ENCODE measurements around the gene CEL.
"Not testable (repeated sequence)": the region's sequence is repeated elsewhere in the genome, so short reads cannot be mapped to it uniquely, and the experiment has no call there.

Gene CEL

GRCh38 chr9:133061764-133062145 is at the start of gene CEL:
CEL (plus strand) TSS chr9:133061981; CDS start chr9:133062003, 22 bp downstream.
- DNase-seq, result peak in 1 of 10 donors; percentile 65
- intact Hi-C loops (cut with DNase I), result not testable (repeated sequence)

DNA sequence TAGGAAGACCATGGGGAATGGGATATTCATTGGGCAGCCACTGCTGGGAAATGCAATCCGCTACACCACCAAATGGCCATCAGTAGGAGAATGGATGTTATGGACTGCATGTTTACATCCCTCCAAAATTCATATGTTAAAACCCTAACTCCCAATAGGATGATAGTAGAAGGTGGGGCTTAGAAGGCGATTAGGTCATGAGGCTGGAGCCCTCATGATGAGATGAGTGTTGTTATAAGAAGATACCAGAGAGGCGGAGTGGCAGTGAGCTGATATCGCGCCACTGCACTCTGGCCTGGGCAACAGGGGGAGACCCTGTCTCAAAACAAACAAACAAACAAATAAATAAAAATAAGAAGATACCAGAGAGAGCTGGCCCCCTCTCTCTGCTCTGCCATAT is 47.1 kb upstream of the CEL start:
- DNase-seq, result peak in 1 of 10 donors; percentile 5
- intact Hi-C loops (cut with DNase I), result no loop called here

DNA sequence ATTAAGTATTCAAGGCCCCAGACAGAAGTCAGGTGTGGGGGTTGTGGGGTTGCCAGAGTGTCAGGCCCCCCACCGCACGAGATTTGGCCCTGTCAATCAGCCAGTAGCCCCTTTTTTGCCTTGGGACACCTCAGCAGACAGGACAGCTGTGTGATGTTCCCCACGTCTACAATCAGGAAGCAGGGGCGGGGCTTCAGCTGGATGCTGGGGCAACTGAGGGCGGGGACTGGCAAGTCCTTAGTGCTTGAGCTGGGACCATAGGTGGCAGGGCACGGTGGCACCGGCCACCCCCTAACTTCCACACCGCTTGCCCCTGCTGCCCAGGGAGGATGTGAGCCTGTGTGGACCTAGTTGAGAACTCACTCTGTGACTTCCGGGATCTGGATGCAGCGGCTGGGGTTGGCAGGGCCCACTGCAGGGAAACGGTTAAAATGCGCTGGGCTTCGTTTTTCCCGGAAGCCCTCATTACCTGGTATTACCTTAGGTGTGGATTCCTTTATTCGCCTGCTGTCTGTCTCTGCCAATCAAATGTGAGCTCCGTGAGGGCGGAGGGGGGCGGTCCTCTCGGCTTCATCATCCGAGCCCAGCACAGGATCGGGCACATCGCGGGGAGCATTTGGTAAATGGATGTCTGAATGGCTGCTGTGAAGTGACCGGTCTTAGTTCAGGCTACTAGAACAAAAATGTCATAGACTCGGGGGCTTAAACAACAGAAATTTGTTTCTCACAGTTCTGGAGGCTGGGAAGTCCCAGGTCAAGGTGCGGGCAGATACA is 38.5 kb upstream of the CEL start:
- DNase-seq, result peak in 1 of 10 donors; percentile 77
- intact Hi-C loops (cut with DNase I), result no loop called here

DNA sequence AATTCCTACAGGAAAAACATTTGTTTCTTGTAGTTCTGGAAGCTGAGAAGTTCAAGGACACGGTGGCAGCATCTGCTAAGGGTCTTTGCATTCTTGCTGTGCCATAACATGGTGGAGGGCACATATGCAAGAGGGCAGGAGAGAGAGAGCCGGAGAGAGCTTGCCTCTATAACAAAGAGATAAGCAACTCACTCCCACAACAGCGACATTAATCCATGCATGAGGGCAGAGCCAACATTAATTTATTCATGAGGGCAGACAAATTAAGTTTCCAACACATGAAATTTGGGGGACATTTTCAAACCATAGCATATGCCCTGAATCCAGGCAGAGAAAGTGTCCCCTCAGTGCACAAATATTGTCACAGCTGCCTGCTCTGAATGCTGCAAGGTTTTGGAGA is 35.4 kb upstream of the CEL start:
- DNase-seq, result no peak
- intact Hi-C loops (cut with DNase I), result no loop called here

- intact Hi-C loops (cut with DNase I), result no loop called here
- DNase-seq, result peak in 1 of 10 donors; percentile 9
Observed at GRCh38 chr9:133027134-133027533, 34.6 kb upstream of the CEL start.

DNA sequence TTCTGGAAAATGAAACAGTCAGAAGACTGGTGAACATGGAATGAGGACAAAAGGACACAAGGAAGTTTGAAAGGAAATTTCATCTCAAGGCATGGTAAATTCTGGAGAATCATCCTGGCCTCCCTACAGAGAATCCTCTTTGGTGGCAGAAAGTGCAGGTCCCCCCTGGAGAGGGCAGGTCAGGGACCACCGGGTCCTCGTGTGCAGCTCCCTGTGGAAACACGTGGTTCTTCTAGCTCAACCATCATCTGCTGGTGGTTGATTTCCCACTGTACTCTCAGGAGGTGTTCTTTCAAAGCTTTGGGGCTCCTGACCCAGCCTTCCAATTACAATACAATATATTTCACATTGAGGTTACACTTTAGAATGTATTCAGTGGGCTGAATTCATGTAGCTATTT is 33.6 kb upstream of the CEL start:
- peak in 1 of 10 donors; percentile 2 for DNase-seq
- intact Hi-C loops (cut with DNase I), result no loop called here

DNA sequence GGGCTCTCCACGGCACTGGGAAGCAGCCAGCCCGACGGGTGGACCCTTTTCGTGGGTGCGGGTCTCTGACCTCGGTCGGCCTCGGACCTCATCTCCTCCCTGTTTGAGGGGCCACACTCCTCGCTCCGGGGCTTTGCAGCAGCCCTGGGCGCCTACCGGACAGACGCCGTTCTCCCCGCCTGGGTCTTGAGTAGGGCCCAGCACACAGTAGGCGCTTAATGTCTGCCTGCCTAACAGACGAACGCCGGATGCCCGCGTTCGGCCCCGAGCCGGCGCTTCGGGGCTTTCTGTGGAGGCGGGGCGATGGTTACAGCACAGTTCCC is 31.8 kb upstream of the CEL start:
- DNase-seq, result peak in 1 of 10 donors; percentile 72
- intact Hi-C loops (cut with DNase I), result loop anchor here (5.0 kb wide), 2 partner anchors 117 to 307 kb away; partner anchors contain the start of gene SURF6

DNA sequence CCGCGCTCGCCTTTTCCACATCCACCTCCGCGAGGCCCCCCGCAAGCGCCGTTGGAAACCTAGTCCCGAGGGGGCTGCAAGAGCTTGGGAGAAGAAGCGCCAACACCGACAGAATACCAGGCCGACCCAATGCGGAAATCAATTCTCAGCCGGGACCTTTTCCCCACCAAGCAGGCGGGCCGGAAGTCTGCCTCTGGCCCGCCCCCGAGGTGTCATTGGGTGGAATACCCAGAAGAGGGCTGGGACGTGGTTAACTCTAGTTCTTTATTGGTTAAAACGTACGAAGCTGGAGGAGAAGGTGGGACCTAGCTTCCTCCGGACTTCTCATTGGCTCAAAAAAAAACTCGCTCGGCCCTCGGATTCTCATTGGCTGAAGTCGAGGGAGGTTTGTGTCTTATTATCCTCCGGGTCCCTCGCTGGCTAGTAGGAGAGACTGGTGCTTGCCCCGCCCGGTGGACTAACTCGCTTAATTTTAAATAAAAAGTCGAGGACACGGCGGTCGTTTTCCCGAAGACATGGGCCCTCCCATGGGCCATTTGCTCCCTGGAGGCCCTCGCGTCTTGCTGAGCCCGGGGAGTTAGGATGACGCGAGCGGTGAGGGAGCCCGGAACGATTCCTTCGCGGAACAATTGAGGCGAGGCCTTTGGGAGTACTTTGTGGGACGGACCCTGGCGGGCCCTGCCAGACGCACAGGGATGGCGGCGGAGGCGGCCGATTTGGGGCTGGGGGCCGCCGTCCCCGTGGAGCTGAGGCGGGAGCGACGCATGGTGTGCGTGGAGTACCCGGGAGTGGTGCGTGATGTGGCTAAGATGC is 31.3 kb upstream of the CEL start, which contains the start of gene GTF3C5:
Gene GTF3C5 (plus strand): TSS at position 681 of the 813 bp plus-strand sequence. CDS start 15 bp downstream, at position 696.
- peak; percentile 89 to 99 (median 93) for DNase-seq
- intact Hi-C loops (cut with DNase I), result loop anchor here (5.0 kb wide), 2 partner anchors 117 to 307 kb away; partner anchors contain the start of gene SURF6

GRCh38 chr9:133031130-133031422 is 30.7 kb upstream of the CEL start:
- no peak for DNase-seq
- intact Hi-C loops (cut with DNase I), result loop anchor here (5.0 kb wide), 2 partner anchors 116 to 306 kb away; partner anchors contain the start of gene SURF6

DNA sequence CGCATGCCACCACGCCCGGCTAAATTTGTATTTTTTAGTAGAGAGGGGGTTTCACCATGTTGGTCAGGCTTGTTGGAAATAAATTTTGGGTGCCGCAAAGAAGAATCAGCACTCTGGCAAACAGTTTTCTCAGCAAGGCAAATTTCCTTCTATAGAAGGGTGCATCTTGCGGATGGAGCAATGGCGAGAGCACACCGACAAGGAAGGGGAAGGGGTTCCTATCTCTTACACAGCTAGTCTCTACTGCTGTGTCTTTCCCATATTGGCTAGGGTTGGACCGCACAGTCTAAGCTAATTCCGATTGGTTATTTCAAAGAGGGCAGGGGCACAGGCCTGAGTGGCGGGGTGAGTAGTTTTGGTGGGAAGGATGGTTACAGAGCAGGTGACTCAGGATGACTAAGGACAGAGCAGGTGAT is 30.3 kb upstream of the CEL start:
- DNase-seq, result peak in 1 of 10 donors; percentile 8
- intact Hi-C loops (cut with DNase I), result loop anchor here (5.0 kb wide), 2 partner anchors 116 to 306 kb away; partner anchors contain the start of gene SURF6

DNA sequence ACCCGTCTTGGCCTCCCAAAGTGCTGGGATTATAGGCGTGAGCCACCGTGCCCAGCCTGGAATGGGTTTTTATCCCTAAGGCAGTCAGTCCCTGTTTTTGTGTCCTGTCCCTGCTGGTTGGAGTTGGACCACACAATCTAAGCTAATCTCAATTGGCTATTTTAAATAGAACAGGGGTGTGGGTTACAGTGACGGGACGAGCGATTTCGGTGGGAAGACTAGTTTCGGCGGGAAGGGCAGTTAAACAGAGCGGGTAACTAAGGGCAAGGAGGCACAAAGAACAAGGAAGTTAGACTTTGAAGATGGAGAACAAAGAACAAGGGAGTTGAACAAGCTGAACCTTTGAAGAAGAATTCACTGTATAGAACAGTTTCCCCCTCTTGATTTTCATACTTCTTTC is 29.6 kb upstream of the CEL start:
- intact Hi-C loops (cut with DNase I), result loop anchor here (5.0 kb wide), 2 partner anchors 115 to 305 kb away; partner anchors contain the start of gene SURF6

GRCh38 chr9:133035669-133036068 is 26.1 kb upstream of the CEL start:
- no peak for DNase-seq
- intact Hi-C loops (cut with DNase I), result no loop called here

More for the DNA sequence above, 29.6 kb upstream of the CEL start:
- DNase-seq, result peak in 1 of 10 donors; percentile 19

- intact Hi-C loops (cut with DNase I), result no loop called here
- peak in 1 of 10 donors; percentile 42 for DNase-seq
Observed at GRCh38 chr9:133037775-133038515, 23.8 kb upstream of the CEL start.

DNA sequence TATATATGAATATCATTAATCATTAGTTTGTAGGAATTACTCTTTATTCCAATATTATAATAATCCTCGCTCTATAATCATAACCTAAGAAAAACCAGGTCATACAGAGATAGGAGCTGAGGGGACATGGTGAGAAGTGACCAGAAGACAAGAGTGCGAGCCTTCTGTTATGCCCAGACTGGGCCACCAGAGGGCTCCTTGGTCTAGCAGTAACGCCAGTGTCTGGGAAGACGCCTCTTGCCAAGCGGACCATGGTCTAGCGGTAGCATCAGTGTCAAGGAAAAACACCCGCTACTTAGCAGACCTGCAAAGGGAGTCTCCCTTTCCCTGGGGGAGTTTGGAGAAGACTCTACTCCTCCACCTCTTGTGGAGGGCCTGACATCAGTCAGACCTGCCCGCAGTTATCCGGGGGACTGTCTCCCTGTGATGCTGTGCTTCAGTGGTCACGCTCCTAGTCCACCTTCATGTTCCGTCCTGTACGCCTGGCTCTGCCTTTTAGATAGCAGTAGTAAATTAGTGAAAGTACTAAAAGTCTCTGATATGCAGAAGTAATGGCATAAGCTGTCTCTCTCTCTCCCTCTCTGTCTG is 20.8 kb upstream of the CEL start:
- intact Hi-C loops (cut with DNase I), result not testable (repeated sequence)
- peak; percentile 49 to 96 (median 80) for DNase-seq

DNA sequence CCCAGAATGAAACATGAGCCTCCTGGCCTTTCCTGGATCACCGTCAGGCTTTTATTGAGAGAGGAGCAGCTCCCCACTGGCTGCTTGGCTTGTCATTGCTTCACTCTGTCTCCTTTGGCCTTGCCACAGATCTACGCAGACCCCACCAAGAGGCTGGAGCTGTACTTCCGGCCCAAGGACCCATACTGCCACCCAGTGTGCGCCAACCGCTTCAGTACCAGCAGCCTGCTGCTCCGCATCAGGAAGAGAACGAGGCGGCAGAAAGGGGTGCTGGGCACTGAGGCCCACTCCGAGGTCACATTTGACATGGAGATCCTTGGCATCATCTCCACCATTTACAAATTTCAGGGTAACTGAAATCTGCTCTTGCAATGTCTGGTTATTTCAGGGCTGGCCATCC is 19.8 kb upstream of the CEL start:
- intact Hi-C loops (cut with DNase I), result no loop called here
- DNase-seq, result peak in 2 of 10 donors; percentile 49 to 68

GRCh38 chr9:133042676-133043075 is 19.1 kb upstream of the CEL start:
- intact Hi-C loops (cut with DNase I), result no loop called here

GRCh38 chr9:133043449-133044035 is 18.2 kb upstream of the CEL start:
- intact Hi-C loops (cut with DNase I), result no loop called here
- peak in 2 of 10 donors; percentile 72 to 79 for DNase-seq

More at GRCh38 chr9:133042676-133043075, 19.1 kb upstream of the CEL start:
- DNase-seq, result peak in 2 of 10 donors; percentile 71 to 72

DNA sequence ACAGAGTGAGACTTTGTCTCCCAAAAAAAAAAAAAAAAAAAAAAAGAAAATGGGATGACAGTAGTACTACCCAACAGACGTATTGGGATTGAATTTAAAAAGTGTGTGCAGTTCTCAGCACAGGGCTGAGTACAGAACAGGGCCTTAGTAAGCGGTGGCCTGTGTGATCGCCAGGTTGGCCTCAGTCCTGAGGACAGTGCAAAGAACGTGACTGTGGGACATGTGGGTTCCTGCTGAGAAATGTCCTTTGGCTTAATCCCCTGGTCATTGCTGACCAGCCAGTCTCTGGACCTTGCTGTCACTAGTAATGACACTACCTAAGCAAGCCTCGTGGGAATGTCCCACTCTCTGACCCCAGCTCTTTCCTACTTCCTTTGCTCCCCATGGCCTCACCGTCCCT is 17.7 kb upstream of the CEL start:
- peak in 2 of 10 donors; percentile 43 to 50 for DNase-seq
- intact Hi-C loops (cut with DNase I), result no loop called here

GRCh38 chr9:133044661-133045060 is 17.1 kb upstream of the CEL start:
- intact Hi-C loops (cut with DNase I), result loop anchor here (5.0 kb wide), 1 partner anchor 58 kb away; no protein-coding TSS in a partner anchor

More at GRCh38 chr9:133044661-133045060, 17.1 kb upstream of the CEL start:
- DNase-seq, result peak in 2 of 10 donors; percentile 78 to 82

Measured in posterior cingulate gyrus (tissue), 11 donors.